Umbilical cord (tissue), 2 donors: ENCODE measurements around the gene BEAN1. TPM values are rescaled to one million over a fixed set of nuclear protein-coding genes. Genes with fewer than 3 reads are reported as not detected.
A peak's percentile ranks its signal among the peaks of the same experiment; 100 is the strongest.

ENCODE experiments used
- DNase-seq: peaks from one replicate; pipeline ENCODE4 v3.0.0-alpha.2; 2015; ENCODE audit warnings: low spot score
- total RNA-seq: library from RNA; depleted of rRNA; stranded (reverse); fragments of >200 nt; gene quantifications from one replicate; pipeline ENCODE4 v1.2.3, GENCODE V29; 2014; ENCODE audit warnings: low replicate concordance; ENCODE audit not compliant: insufficient read depth

BEAN1 gene, protein sequence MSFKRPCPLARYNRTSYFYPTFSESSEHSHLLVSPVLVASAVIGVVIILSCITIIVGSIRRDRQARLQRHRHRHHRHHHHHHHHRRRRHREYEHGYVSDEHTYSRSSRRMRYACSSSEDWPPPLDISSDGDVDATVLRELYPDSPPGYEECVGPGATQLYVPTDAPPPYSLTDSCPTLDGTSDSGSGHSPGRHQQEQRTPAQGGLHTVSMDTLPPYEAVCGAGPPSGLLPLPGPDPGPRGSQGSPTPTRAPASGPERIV
- total RNA-seq: 22.1 TPM

DNA sequence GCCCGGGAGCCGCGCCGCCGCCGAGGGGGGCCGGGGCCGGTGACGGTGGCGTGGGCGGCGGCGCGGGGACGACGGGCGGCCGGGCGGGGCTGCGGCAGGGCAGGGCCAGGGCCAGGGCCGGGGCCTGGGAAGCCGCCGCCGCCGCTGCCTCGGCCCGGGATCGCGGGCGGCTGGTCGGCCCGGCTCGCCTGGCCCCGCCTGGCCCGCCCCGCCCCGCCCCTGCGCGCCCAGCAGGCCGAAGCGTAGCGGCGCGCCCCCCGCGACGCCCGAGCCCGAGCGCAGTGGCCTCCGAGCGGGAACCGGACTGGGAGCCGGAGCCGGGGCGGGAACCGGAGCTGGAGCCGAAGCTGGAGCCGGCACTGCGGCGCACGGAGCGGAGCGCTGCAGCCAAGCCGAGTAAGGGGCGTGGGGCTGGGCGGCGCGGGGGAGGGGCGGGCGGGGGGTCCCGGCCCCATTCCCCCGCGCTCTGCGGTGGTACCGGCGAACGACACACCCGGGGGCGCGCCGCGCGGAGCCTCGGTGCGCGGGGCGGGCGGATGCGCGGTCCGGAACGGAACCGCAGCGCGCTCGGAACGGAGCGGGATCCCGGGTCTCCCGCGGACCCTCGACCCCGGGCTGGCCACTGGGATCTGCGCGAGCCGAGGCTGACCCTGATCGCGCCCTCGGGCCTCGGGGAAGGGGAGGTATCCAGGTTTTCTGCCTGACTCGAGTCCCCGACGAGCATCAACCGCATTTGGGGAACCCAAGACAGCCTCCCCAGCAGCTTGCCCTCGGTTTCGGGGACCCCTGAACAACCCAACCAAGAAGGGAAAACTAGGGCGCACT is at the start of gene BEAN1:
Gene BEAN1, plus strand, starts transcription at position 260 of the 825 bp plus-strand sequence. CDS start 10,382 bp downstream, outside the sequence.
- no peak for DNase-seq

DNA sequence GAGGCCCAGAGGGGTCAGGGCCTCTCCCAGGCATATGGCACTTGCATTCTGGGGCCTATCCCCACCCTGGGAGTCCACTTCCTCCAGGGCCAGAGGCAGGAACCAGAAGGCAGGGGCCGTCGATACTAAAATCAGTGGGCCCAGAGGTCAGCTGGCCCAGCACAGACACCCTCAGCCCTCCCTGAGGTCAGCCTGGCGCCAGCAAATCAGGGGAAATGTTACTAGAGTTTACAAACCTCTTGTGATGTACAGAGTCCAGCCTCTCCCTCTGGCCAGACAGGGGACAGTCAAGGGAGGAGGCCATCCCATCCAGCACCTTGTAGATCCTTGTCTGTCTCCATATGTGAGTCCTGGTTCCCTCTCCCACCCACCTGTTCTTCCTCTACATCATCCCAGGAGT is 49.8 kb upstream of the BEAN1 start:
- DNase-seq: no peak

DNA sequence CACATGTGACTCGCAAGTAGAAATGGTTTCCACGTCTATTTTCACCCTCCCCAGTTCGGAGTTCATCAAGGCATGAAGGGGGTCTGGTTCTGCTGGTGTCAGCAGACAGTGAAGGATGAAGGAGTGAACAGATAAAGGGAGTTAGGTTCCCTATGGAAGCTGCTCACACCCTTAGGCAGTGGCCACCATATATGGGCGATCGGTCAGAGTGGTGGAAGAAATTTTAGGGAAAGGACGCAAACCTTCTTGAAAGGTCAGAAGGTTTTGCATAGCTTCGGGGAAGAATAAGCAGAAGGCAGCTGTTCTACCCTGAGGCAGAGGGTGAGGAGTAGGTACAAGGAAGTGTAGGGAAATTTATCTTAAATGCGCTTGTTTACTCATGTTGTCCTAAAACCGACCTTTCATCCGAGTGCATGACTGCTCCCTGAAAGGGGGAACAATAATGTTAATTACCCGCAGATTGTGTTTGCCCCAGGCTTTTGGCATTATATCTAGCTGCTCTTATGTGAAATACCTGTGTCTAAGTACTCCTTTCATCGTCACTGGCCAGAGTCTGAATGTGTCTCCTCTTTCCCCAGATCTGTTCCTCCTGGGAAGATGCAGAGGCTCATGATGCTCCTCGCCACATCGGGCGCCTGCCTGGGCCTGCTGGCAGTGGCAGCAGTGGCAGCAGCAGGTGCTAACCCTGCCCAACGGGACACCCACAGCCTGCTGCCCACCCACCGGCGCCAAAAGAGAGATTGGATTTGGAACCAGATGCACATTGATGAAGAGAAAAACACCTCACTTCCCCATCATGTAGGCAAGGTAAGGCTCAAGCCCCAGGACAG is 48.1 kb upstream of the BEAN1 start:
- no peak for DNase-seq

DNA sequence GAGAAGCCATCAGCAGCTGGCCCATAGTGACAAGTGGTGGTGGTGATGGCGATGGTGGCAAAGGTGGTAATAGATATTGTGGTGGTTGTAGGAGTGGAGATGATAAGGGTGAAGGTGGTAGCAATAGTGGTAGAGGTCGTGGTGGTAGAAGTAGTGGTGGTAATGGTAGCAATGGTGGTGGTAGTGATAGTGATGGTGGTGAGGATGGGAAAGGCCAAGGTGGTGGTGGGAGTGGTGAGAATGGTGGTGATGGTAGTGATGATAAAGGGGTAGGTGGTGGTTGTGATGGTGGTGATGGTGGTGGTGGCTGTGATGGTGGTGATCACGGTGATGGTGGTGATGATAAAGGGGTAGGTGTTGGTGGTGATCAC is 47.5 kb upstream of the BEAN1 start:
- DNase-seq: no peak

DNA sequence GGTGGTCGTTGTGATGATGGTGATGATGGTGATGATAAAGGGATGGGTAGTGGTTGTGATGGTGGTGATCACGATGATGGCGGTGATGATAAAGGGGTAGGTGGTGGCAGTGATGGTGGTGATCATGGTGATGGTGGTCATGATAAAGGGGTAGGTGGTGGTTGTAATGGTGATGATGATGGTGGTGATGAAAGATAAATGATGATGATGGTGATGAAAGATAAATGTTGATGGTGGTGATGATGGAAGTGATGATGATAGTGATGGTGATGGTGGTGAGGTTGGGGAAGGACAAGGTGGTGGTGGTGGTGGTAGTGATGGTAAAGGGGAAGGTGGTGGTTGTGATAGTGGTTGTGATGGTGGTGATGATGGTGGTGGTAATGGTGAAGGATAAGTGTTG is 46.7 kb upstream of the BEAN1 start:
- DNase-seq: no peak

DNA sequence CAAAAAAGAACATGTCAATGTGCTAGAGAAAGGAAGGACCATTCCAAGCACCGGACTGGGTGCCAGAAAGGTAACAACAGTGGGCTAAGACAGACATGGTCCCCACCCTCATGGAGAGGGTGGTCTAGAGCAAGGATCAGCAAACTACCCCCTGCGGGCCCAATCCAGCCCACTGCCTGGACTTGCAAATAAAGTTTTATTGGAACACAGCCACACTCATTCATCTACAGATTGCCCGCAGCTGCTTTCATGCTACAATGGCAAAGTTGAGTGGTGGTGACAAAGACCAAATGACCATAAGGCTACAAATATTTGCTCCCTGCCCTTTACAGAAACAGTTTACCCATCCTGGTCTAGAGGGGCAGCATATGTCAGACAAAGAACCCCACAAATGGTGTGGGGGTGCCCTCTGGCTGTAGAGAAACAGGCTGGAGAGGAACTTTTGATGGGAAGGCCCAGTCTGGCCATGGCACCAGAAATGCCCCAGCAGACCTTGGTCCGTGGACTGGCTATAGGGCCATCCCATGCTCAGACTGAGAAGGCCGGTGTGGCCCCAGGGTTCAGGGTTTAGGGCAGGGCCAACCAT is 45.4 kb upstream of the BEAN1 start:
- no peak for DNase-seq

DNA sequence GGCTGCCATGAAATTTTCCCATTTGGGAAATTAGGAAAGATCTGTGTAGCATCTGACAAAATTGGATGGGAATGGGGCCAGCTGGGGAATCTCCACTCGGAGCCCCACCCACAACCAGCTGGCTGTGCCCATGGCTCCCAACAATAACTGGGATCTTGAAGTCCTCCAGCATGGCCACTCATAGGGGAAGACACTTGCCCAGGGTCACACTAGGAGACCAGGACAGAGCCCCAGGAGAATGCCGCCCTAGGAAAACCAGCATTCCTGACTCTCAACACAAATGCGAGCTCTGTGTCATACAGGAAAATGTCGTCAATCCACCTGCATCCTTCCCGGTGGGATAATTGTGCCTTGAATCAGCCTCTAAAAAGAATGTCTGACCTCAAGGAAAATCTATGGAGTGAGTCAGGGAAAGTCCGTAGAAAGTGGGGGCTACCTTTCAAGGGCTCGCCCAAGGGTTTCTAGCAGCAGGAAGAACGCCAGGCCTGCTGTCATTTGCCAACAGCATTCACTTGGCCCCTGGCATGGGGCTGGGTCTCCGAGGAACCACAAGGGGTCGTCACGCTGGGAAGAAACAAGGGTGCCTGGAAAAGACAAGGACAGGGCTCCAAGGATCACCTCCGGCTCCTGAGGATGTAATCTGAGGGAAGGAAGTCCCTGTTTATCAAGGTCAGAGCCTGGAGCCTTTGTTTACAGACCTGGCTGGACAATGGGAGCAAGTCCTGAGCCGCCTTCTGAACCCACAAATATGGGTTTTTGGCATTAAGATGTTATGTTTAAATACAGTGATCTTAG is 44.7 kb upstream of the BEAN1 start:
- no peak for DNase-seq

DNA sequence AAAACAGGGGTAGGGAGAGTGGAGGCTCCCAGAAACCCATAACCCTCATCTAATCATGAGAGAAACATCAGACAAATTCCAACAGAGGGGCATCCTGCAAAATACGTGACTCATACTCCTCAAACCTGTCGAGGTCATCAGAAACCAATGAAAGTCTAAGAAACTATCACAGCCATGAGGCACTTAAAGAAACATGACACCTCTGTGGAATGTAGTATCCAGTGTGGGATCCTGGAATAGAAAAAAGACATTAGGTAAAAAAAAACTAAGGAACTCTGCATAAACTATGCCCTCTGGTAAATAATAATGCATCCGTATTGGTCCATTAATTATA is 44.2 kb upstream of the BEAN1 start:
- no peak for DNase-seq

DNA sequence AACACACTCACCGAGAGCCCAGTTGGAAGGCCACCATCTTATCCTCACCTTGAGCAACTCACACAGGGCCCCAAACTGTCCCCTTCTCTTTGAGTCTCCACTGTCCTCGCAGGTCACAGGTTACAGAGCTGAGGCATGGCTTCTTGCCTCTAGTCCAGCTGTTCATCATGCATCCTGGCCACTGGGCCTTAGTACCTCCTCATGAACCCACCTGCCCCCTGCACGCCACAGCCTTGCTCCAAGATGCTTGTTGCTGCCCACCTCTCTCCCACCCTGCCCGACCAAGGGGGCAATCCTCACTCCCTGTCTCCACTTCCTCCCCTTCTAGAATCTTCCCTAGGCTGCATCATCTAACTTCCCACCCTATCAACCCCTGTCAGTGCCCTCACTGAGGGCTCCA is 43.5 kb upstream of the BEAN1 start:
- DNase-seq: no peak

DNA sequence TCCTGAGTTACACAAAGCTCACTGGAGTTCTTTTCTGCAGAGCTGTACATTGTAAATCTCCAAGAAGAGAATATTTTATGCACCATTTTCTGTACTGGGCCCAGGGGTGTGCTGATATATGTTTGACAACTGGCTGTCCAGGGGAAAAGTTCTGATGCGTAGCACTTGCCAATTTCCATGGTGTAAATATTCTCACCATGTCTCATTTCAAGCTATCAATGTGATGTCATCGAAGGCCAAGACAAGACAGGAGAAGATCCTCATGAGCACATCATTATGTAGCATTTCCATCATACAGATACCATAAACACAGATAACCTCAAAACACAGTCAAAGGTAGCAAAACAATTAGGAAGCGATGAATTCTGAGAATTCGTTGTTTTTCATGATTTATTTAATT is 41.7 kb upstream of the BEAN1 start:
- no peak for DNase-seq

DNA sequence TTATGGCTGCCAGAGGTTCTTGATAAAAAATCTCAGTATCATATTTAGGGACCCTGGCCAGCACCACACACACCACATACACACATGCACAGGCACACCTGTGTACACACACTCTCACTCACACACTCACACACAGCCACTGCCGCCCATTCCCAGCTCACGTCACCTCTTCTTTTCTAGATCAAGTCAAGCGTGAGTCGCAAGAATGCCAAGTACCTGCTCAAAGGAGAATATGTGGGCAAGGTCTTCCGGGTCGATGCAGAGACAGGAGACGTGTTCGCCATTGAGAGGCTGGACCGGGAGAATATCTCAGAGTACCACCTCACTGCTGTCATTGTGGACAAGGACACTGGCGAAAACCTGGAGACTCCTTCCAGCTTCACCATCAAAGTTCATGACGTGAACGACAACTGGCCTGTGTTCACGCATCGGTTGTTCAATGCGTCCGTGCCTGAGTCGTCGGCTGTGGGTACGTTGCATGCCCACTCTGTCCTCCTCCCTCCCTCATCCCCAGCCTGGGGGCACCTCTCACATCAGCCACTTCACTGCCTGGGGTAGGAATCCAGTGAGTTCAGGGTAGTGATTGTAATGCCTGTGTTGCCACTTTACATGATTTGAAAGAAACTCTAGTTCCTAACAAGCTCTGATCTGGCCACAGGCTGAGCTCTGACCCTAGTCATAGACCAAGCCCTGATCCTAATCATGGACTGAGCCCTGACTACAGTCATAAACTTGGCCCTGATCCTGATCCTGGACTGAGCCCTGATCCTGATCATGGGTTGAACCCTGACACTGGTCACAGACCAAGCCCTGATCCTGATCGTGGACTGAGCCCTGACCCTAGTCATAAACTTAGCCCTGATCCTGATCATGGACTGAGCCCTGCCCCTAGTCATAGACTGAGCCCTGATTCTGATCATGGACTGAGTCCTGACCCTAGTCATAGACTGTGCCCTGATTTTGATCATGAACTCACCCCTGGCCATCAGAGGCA is 40.2 kb upstream of the BEAN1 start:
- DNase-seq: no peak

DNA sequence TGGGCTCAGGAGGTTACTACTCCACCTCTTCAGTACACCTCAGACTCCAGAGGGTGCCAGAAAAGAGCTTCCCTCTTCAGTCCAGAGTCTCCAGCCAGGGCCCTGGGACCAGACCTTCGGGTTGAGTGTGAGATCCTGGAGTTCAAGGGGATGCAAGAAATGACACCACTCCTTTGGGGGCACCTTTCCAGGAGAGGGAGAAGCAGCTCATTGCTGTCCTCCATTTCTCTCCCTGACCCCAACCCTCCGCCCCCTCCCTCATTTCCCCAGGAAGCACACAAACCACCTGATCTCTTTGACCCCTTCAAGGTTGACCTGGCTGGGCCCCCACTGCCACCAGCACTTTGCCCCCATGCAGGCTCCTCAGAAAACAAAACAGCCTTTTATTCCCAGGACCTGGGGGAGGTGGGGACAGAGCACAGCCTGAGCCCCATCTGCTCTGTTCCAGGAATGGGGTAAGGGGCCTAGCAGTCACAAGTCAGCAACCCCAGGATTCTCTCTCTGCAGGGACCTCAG is 39.2 kb upstream of the BEAN1 start:
- DNase-seq: no peak

DNA sequence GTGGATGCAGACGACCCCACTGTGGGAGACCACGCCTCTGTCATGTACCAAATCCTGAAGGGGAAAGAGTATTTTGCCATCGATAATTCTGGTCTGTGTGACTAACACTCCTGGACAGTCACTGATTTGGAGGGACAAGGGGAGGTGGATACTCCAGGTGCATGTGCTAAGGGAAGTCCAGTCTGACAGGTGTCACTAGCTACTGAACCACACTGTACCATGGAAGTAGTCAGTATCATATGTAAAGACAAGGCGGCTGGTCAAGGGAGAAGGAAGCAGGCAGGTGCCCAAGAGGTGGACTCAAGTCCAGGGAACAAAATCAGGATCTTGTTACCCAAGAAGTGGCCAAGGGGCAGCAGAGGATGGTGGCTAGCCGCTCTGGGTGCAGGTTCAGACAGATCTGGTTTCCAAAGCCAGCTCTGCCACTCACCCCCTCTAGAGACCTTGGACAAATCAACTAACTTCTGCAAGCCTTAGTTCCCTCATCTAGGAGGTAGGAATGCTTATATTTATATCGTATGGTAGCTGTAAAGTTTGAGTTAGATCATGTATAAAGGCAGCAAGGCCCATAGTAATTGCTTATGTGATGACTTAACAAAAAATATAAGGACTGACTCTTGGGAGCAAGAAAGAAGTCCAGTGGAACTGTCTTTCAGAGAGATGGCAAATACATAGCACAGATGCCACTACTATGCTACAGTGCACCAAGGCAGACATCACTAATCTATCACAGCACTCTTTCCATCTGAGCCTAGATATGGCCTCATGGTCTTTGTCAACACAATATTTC is 38.5 kb upstream of the BEAN1 start:
- no peak for DNase-seq

DNA sequence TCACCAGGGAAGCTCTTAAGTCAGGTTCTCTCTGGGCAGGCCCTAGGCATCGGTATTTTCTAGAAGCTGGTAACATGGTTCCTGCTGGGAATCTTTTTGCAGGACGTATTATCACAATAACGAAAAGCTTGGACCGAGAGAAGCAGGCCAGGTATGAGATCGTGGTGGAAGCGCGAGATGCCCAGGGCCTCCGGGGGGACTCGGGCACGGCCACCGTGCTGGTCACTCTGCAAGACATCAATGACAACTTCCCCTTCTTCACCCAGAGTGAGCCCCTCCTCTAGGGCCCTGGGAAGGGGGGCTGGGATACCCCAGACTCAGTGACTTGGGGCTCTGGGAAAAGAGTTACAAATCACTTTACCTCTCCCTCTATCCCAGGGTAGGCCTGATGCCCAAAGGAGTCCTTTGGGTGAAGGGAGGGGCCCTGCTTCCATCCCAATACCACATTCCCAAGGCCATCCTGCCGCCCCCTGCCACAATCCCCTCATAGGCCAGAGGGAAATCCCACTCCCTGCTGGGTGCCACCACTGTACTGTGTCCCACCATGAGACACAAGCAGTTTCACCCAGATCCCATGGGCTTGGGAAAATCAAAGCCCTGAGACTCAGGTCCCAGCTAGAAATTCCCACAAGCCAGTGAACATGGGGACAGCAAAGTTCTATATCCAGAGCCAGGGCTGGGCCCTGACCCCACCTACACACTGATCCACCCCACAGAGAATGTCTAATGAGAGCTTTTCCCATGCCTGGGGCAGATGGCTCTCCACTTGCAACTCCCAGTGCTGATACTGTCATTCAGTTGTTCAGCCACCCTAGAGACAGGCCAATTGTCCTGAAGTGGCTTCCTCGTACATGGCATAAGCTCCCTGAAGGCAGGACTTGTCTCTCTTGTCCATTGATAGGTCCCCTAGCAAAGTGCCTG is 37.6 kb upstream of the BEAN1 start:
- no peak for DNase-seq

DNA sequence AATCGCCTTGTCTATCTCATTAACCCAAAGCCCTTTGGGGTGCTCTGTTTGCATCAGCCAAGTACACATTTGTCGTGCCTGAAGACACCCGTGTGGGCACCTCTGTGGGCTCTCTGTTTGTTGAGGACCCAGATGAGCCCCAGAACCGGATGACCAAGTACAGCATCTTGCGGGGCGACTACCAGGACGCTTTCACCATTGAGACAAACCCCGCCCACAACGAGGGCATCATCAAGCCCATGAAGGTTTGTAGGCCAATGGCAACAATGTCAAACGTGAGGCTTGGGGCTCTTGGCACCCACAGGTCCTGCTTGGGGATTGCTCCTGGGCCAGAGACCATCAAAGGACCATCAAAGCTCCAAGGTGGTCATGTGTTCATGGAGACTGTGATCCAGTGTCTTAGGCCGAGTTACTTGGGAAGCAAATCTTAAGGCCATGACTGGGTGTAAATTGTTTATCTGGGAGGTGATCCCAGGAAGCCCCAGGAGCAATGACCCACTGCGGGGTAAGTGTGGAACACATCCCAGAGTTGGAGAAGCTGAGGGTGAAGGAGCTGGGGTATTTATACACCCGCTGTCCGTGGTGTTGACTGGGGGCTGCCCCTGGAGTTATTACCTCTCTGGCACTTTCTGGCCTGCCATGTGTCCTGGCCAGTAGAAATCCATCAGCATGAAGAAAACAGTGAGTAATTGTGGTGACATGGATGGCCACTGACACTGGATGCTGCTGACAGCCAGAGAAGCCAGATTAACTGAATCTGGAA is 36.6 kb upstream of the BEAN1 start:
- no peak for DNase-seq

DNA sequence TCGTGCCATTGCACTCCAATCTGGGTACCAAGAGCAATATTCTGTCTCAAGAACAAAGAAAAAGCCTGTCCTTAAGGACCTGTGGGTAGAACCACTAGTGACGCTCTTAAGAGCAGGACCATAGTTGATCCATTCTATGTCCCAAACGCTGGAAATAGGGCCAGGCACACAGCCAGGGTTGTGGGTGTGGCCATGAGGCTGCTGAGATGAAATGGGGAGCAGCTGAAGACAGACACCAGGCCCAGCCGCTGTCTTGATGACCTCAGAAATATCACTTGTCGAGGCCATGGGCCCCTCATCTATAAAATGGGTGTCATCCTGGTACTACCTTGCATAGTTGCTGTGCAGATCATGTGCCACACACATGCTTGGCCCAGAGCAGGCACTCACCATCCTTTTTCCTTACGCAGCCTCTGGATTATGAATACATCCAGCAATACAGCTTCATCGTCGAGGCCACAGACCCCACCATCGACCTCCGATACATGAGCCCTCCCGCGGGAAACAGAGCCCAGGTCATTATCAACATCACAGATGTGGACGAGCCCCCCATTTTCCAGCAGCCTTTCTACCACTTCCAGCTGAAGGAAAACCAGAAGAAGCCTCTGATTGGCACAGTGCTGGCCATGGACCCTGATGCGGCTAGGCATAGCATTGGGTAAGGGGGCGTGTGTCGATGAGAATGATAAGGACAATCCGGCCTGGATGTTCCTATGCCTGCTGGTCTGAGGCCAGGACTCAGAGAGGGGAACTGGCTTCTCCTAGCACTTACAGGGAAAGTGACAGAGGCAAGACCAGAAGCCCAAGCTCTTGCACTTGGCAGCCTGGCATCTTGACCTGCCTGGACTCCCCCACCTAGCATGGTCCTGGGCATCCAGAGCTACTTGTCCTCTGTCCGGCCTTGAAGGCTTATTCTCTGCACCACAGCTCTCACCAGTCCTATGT is 35.1 kb upstream of the BEAN1 start:
- peak; percentile 31 for DNase-seq
